ENCODE data around the gene RPS24.
"Not testable (repeated sequence)": the region's sequence is repeated elsewhere in the genome, so short reads cannot be mapped to it uniquely, and the experiment has no call there.

RPS24 gene

DNA sequence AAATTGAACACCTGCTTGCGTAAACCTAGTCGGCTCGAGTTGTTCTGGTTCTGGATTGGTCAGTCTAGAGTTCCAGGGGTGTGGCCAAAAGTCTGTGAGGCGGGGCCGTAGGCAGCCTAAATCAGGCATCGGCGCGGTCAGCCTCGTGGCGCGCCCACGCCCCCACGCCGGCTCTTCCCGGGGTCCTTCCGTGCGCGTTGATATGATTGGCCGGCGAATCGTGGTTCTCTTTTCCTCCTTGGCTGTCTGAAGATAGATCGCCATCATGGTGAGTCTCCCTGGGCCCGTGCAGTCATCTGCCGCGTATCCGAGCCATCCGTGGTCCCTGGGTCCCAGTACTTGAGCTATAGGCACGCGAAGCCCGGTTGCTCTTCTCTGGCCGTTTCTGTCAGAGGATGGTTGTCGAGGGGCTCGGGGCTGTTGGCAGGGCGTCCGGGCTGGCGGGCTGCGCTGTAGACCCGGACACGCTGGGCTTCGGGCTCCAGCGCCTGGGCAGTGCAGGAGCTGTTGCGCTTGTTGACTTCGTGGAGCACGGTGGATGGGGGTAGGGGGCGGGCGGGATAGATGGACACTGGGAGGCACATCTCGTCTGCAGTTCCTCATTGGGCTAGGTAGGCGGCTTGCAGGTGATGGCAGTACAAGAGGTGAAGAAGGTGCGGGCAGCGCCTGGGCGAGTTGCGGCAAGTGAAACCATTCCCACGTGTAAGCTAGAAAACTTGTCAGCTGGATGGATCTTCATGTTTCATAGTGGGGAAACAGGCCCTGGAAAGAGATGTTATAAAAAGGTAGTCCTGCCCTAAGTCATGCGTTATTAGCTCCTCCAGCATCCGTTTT is at the start of gene RPS24:
Gene RPS24 (plus strand): TSS at position 227 of the 834 bp plus-strand sequence. CDS start 39 bp downstream, at position 266.
- peak within 1 kb of the TSS; percentile 95 for H3K4me3 ChIP-seq (ENCODE audit: control insufficient read depth, low read depth, low read length)
- DNase-seq (ENCODE audit: low read depth), result peak; percentile 87
- TF ChIP-seq, protein P1, sequence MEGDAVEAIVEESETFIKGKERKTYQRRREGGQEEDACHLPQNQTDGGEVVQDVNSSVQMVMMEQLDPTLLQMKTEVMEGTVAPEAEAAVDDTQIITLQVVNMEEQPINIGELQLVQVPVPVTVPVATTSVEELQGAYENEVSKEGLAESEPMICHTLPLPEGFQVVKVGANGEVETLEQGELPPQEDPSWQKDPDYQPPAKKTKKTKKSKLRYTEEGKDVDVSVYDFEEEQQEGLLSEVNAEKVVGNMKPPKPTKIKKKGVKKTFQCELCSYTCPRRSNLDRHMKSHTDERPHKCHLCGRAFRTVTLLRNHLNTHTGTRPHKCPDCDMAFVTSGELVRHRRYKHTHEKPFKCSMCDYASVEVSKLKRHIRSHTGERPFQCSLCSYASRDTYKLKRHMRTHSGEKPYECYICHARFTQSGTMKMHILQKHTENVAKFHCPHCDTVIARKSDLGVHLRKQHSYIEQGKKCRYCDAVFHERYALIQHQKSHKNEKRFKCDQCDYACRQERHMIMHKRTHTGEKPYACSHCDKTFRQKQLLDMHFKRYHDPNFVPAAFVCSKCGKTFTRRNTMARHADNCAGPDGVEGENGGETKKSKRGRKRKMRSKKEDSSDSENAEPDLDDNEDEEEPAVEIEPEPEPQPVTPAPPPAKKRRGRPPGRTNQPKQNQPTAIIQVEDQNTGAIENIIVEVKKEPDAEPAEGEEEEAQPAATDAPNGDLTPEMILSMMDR (IDR thresholded peaks at IDR 0.05; ENCODE audit: control insufficient read depth, insufficient read depth, low read depth, low read length, missing control alignments), result no peak

DNA sequence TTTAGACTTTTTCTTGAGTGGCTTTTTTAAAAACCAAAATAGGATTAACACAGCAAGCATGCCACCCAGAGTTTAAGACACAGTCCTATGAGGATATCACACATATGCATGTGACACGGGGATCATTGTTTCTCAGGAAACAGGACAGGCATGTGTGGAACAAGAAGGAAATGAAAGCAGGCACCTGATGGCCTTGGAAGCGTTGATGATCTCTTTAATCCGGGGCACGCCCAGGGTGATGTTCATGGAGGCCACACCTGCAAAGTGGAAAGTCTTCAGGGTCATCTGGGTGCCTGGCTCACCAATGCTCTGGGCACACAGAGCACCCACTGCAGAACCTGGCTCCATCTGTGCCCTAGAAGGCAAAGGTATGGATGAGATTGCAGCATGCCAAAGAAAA is 48.7 kb upstream of the RPS24 start:
- TF ChIP-seq, protein P1 (IDR thresholded peaks at IDR 0.05; ENCODE audit: control insufficient read depth, insufficient read depth, low read depth, low read length, missing control alignments), result no peak
- no peak for DNase-seq (ENCODE audit: low read depth)
- H3K4me3 ChIP-seq (ENCODE audit: control insufficient read depth, low read depth, low read length), result no peak overlapping the region

DNA sequence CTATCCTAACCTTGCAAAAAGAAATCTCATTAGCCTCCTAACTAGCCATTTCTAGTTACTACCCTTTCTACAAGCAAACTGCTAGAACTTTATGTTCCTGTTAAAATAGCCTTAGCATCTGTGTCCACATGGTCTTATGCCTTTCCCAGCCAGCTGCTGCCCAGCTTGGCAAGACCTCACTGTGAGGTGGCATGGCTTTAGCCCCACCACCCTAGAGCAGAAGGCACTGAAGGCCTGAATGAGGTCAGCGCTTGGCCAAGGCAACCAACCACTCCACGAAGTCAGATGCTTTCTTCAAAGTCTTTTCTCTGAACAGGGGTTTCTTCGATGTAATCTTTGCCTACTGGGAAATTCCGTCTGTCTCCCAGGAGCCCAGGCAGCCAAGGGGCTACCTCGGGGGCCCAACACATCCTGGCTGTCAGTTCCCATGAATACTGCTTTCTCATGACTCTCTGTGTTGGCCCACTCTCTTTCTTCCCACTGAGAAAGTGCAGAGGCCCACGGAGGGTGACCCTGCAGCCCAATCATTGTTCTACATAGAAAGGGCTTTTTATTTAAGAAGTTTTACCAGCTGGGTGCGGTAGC is 45.9 kb upstream of the RPS24 start:
- no peak for DNase-seq (ENCODE audit: low read depth)
- no peak overlapping the region for H3K4me3 ChIP-seq (ENCODE audit: control insufficient read depth, low read depth, low read length)
- TF ChIP-seq, protein P1 (IDR thresholded peaks at IDR 0.05; ENCODE audit: control insufficient read depth, insufficient read depth, low read depth, low read length, missing control alignments), result no peak

DNA sequence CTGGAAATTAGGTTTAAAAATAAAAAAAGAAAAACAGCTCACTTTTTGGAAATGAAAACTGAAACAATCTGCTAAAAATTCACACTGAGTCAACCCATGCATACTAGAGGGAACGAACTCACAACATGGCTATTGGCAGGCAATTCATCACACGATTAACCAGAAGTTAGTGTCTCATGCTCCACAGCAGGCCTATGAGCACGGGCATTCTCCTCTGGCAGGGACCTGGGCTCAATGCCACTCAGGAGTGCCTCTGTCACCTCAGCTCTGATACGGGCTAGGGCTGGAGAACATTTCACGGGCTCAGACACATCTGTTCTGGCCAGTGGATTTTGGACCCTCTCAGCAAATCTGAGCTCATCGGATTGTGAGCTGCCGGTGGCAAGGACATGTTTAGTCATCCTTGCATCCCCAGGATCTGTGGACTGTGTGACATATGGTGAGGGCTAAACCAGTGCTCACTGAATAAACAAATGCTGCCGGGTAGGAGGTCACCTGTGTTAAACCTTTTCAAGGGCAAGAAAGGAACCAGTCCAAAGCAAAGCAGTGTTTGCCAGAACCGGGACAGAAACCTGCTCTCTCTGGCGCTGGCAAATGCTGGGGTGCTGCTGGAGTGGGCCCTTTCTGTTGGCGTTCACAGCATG is 44.5 kb upstream of the RPS24 start:
- TF ChIP-seq, protein P1 (IDR thresholded peaks at IDR 0.05; ENCODE audit: control insufficient read depth, insufficient read depth, low read depth, low read length, missing control alignments), result no peak
- H3K4me3 ChIP-seq (ENCODE audit: control insufficient read depth, low read depth, low read length), result no peak overlapping the region
- DNase-seq (ENCODE audit: low read depth), result no peak

DNA sequence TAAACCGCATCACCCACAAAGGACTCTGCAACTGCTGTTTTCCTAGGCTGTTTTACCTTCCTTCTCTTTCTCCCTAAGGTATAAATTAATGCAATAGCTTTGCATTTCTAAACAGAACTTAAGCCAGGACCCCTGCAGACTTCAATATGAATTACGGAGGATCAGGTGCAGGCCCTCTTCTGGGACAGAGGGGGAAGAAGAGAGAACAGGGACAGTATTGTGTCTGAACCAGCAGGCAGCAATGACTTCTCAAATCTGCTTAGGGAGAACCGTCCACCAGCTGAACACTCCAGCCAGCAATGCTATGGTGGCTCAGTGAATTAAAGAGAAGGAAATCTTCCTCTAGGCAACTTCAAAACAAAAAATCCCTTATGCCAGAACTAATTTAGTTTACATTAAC is 40.0 kb upstream of the RPS24 start:
- H3K4me3 ChIP-seq (ENCODE audit: control insufficient read depth, low read depth, low read length), result no peak overlapping the region
- no peak for DNase-seq (ENCODE audit: low read depth)
- TF ChIP-seq, protein P1 (IDR thresholded peaks at IDR 0.05; ENCODE audit: control insufficient read depth, insufficient read depth, low read depth, low read length, missing control alignments), result no peak

DNA sequence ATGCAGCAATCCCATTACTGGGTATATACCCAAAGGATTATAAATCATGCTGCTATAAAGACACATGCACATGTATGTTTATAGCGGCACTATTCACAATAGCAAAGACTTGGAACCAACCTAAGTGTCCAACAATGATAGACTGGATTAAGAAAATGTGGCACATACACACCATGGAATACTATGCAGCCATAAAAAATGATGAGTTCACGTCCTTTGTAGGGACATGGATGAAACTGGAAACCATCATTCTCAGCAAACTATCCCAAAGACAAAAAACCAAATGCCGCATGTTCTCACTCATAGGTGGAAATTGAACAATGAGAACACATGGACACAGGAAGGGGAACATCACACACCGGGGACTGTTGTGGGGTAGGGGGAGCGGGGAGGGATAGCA is 34.9 kb upstream of the RPS24 start:
- not testable (repeated sequence) for H3K4me3 ChIP-seq (ENCODE audit: control insufficient read depth, low read depth, low read length); DNase-seq (ENCODE audit: low read depth)

DNA sequence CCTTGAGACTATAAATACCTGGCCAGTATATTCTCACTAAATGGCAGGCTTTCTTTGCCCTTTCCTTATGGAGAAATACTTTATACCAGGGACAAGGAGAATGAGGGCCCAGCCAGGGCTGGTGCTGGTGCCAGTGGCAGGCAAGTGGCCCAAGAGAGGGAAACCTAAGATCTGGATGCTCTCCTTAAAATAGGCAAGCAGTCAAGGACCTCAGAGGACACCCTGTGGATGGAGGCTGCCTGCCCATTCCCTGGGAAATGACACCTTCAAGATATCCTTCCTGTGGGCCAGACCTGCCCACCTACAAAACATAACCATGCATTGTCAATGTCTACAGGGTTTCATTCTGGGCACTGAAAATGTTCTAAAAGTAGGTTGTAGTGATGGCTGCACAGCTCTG is 33.5 kb upstream of the RPS24 start:
- TF ChIP-seq, protein P1 (IDR thresholded peaks at IDR 0.05; ENCODE audit: control insufficient read depth, insufficient read depth, low read depth, low read length, missing control alignments), result no peak
- no peak for DNase-seq (ENCODE audit: low read depth)
- no peak overlapping the region for H3K4me3 ChIP-seq (ENCODE audit: control insufficient read depth, low read depth, low read length)
